Testis (tissue), 2 donors: ENCODE results near the gene A3GALT2.

ENCODE experiments used
- POLR2A ChIP-seq: fragments of 450-650 bp; IDR thresholded peaks from one replicate; pipeline ENCODE4 v1.6.1; 2017; ENCODE audit warnings: antibody characterized with exemption, mild to moderate bottlenecking, moderate library complexity
- TF ChIP-seq, protein P1 (sequence below), 3 experiments: fragments of 450-650 bp in 2 of 3; fragments of 200-600 bp in 1 of 3; sonication (generic) in 1 of 3; IDR thresholded peaks; one replicate each; pipeline ENCODE4 v1.5.1; 2016 to 2019; ENCODE audit warnings: antibody characterized with exemption in 3 of 3, mild to moderate bottlenecking in 2 of 3, moderate library complexity in 1 of 3

DNA sequence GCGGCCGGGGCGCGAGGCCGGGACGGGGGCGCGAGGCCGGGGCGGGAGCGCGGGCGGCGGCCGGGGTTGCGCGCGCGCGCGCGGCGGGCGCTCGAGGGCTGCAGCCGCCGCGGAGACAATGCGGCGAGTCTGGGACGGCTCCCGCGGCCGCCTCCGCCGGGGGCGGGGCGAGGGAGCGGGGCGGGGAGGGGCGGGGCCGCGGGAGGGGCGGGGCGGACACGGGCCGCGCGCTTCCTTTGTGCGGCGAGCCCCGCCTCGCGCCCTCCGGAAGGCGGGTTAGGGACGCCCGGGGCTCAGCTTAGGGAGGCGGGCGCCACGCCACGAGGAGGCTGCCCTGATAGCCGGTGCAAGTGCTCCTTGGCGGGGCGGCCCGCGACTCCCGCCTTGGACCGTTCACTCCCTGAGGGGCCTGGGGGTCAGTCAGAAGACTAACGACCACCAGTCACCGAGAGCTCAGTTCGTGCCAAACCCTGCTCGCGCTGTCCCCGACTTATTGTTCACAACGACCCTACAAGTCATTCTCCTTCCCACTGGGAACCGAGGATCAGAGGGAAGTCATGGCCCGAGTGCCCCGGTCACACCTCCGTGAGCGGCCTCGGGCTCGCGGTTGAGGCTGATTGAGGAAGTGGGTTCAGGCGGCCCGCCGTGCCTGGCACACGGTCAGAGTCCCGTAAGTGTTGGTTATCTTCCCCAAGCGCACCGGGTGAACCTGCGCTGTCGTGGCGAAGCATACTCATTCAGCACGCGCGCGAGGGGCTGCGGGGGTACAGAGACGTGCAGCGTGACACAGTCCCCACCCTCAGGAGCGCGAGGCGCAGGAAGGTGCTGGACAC lies 29.1 kb upstream of the A3GALT2 start:
- TF ChIP-seq, protein P1, sequence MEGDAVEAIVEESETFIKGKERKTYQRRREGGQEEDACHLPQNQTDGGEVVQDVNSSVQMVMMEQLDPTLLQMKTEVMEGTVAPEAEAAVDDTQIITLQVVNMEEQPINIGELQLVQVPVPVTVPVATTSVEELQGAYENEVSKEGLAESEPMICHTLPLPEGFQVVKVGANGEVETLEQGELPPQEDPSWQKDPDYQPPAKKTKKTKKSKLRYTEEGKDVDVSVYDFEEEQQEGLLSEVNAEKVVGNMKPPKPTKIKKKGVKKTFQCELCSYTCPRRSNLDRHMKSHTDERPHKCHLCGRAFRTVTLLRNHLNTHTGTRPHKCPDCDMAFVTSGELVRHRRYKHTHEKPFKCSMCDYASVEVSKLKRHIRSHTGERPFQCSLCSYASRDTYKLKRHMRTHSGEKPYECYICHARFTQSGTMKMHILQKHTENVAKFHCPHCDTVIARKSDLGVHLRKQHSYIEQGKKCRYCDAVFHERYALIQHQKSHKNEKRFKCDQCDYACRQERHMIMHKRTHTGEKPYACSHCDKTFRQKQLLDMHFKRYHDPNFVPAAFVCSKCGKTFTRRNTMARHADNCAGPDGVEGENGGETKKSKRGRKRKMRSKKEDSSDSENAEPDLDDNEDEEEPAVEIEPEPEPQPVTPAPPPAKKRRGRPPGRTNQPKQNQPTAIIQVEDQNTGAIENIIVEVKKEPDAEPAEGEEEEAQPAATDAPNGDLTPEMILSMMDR (IDR thresholded peaks at IDR 0.05): no peak
- no peak for TF ChIP-seq POLR2A
